Measurements from ENCODE around the gene CLIC6.
A peak's percentile ranks its signal among the peaks of the same experiment; 100 is the strongest.

CLIC6 gene

GRCh38 chr21:34626131-34626530, 42.7 kb upstream of the CLIC6 start:
- DNase-seq (ENCODE audit: low read depth), result no peak
- no peak overlapping the region for H3K4me3 ChIP-seq (ENCODE audit: low read depth, low read length)
- no peak for TF ChIP-seq POLR2A (IDR thresholded peaks at IDR 0.05; ENCODE audit: extremely low read depth, insufficient read length)
- no peak for TF ChIP-seq CTCF (IDR thresholded peaks at IDR 0.05; ENCODE audit: low read depth, low read length)
- TF ChIP-seq, protein P1, sequence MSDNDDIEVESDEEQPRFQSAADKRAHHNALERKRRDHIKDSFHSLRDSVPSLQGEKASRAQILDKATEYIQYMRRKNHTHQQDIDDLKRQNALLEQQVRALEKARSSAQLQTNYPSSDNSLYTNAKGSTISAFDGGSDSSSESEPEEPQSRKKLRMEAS (IDR thresholded peaks at IDR 0.05; ENCODE audit: low read depth, low read length), result no peak
- TF ChIP-seq MYC (IDR thresholded peaks at IDR 0.05; ENCODE audit: low read depth, low read length), result no peak

- H3K4me3 ChIP-seq (ENCODE audit: low read depth, low read length), result no peak overlapping the region
- peak; percentile 63 for DNase-seq (ENCODE audit: low read depth)
These were observed 38.2 kb upstream of the CLIC6 start for GRCh38 chr21:34630536-34631143.

DNA sequence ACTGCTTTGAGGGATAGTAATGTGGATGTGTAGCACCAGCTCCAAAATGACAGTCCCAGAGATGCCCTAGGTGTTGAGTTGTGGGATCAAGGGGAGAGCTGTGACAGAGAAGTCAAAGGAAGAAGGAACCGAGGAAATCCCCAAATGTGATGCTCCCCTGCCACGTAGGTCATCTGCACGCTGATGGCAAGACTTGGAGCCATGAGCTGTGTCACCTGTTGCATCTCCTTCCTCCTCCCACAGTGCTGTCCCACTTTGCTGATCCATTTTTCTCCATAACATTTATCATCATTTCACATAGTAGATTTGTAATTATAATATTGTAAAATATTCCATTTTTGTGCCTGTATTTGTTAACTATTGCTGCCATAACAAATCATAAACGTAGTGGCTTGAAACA, 36.3 kb upstream of the CLIC6 start:
- no peak overlapping the region for H3K4me3 ChIP-seq (ENCODE audit: low read depth, low read length)
- no peak for DNase-seq (ENCODE audit: low read depth)
- TF ChIP-seq POLR2A (IDR thresholded peaks at IDR 0.05; ENCODE audit: extremely low read depth, insufficient read length) (no peak), MYC (IDR thresholded peaks at IDR 0.05; ENCODE audit: low read depth, low read length) (no peak), CTCF (IDR thresholded peaks at IDR 0.05; ENCODE audit: low read depth, low read length) (no peak)
- TF ChIP-seq, protein P1 (IDR thresholded peaks at IDR 0.05; ENCODE audit: low read depth, low read length), result no peak

More at GRCh38 chr21:34630536-34631143, 38.2 kb upstream of the CLIC6 start:
- TF ChIP-seq POLR2A (IDR thresholded peaks at IDR 0.05; ENCODE audit: extremely low read depth, insufficient read length), result no peak
- TF ChIP-seq, protein P1 (IDR thresholded peaks at IDR 0.05; ENCODE audit: low read depth, low read length), result peak; percentile 47; the same call in 1 of the 2 replicates
- peak; percentile 51; the same call in 1 of the 2 replicates for TF ChIP-seq MYC (IDR thresholded peaks at IDR 0.05; ENCODE audit: low read depth, low read length)
- TF ChIP-seq CTCF (IDR thresholded peaks at IDR 0.05; ENCODE audit: low read depth, low read length), result peak; percentile 67

DNA sequence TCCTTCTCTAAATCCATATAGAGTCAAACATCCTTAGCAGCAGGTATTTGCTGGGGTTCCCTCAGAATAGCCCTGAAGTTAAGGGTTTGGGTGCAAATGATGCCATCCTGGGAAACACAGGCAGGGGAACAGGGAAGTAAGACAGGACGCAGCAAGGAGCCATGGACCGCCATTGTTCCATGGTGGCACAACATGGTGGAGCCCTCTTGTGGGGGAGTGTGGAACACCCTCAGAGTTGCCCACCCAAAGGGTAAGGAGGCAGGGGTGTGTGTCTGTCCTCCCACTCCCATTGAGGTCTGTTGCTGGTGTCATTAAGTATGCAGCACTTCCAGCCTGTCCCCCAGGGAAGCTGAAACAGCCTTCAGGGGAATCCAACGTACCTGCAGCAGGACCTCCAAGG, 33.5 kb upstream of the CLIC6 start:
- TF ChIP-seq POLR2A (IDR thresholded peaks at IDR 0.05; ENCODE audit: extremely low read depth, insufficient read length), result no peak
- TF ChIP-seq, protein P1 (IDR thresholded peaks at IDR 0.05; ENCODE audit: low read depth, low read length), result no peak
- TF ChIP-seq CTCF (IDR thresholded peaks at IDR 0.05; ENCODE audit: low read depth, low read length), result peak; percentile 54
- no peak overlapping the region for H3K4me3 ChIP-seq (ENCODE audit: low read depth, low read length)
- DNase-seq (ENCODE audit: low read depth), result peak; percentile 20

GRCh38 chr21:34636961-34637360, 31.8 kb upstream of the CLIC6 start:
- TF ChIP-seq, protein P1 (IDR thresholded peaks at IDR 0.05; ENCODE audit: low read depth, low read length), result no peak
- TF ChIP-seq MYC (IDR thresholded peaks at IDR 0.05; ENCODE audit: low read depth, low read length) (no peak), CTCF (IDR thresholded peaks at IDR 0.05; ENCODE audit: low read depth, low read length) (no peak), POLR2A (IDR thresholded peaks at IDR 0.05; ENCODE audit: extremely low read depth, insufficient read length) (no peak)
- no peak for DNase-seq (ENCODE audit: low read depth)
- H3K4me3 ChIP-seq (ENCODE audit: low read depth, low read length), result no peak overlapping the region
